Right cardiac atrium (tissue), 5 donors: ENCODE measurements around the gene ADAM22. TPM values are rescaled to one million over a fixed set of nuclear protein-coding genes. Genes with fewer than 3 reads are reported as not detected.
"Not testable (repeated sequence)": the region's sequence is repeated elsewhere in the genome, so short reads cannot be mapped to it uniquely, and the experiment has no call there.

Experiments used
- ATAC-seq, 2 donors: fragments of 200-7000 bp; cut with Tn5 transposase; one replicate each; pipeline versions ENCODE4 v1.8.0 to v1.9.1; 2020; ENCODE audit warnings: moderate library complexity in 2 of 2, mild to moderate bottlenecking in 1 of 2
- DNase-seq, 3 donors: peaks; one replicate each; pipeline ENCODE4 v3.0.0-alpha.2; 2020
- H3K27ac ChIP-seq: one replicate; pipeline ENCODE4 v1.5.1; 2013; ENCODE audit warnings: mild to moderate bottlenecking, low read length, control low read depth, moderate library complexity
- H3K27me3 ChIP-seq: one replicate; pipeline ENCODE4 v1.6.1; 2013; ENCODE audit not compliant: control insufficient read depth, insufficient read depth
- H3K4me1 ChIP-seq: one replicate; pipeline ENCODE4 v1.6.1; 2013; ENCODE audit warnings: low read length; ENCODE audit not compliant: control insufficient read depth, insufficient read depth
- H3K4me3 ChIP-seq: one replicate; pipeline ENCODE4 v1.5.1; 2013; ENCODE audit warnings: low read length, control low read depth
- H3K9me3 ChIP-seq: one replicate; pipeline ENCODE4 v1.6.1; 2013; ENCODE audit warnings: low read length; ENCODE audit not compliant: control insufficient read depth
- WGBS: extraction: QIAGEN DNeasy Blood & Tissue Kit; methylation state at CpG from one replicate; pipeline ENCODE4 v1.1.7; 2013; 5-methylcytosine and 5-hydroxymethylcytosine counted together
- intact Hi-C, 4 donors: fragments of 100-400 bp; cut with DNase I; formaldehyde crosslinking; loops; one replicate each; pipeline versions ENCODE4 v1.11.0 to v1.14.0; 2022 to 2023
- long read RNA-seq, 4 donors: library from polyadenylated mRNA; unstranded; transcript quantifications; one replicate each; pipeline ENCODE4 v2.0.0, GENCODE V29; 2020 to 2021
- polyA plus RNA-seq: library from polyadenylated mRNA; stranded (reverse); fragments of 200-250 nt; gene quantifications from one replicate; pipeline ENCODE4 v1.2.3, GENCODE V29; 2013
- total RNA-seq, 4 donors: library from RNA; stranded (reverse); fragmentation: NEBNext Ultra II Directional; extraction: Animal tissue kit (Norgen Biotek cat#: 25700); gene quantifications; one replicate each; pipeline ENCODE4 v1.2.1, GENCODE V29; 2021
- donor health status: healthy with polysubstance abuse.
- donor health status: DM: no; HTN: yes; CAD: no.
- donor health status: DM: no; HTN: no; CAD: no.
- donor health status: DM: no; HTN: yes; CAD: no; lungs with severe emphysema.
- donor health status: DM: yes; HTN: yes; CAD: no.

ADAM22 gene
- total RNA-seq (1 to 10 TPM; 2.5 to 5.6 (median 3.9) TPM), polyA plus RNA-seq (0.57 TPM)
- long read RNA-seq, donor 1, partial matches to known transcripts, result 0 of 2 reads
- long read RNA-seq, donor 1, other reads (novel, unspliced or antisense), result 2 of 2 reads
- long read RNA-seq, donor 2, result 0 reads
- long read RNA-seq, donor 3, partial matches to known transcripts, result 2 of 3 reads
- long read RNA-seq, donor 3, other reads (novel, unspliced or antisense), result 1 of 3 reads
- long read RNA-seq, donor 4, result 0 reads

GRCh38 chr7:87933953-87934698, at the start of gene ADAM22:
ADAM22 (plus strand) TSS chr7:87934251; CDS start chr7:87934466, 215 bp downstream.
- no peaks in the 10 kb centered on the region for H3K27me3 ChIP-seq
- intact Hi-C loops, result no loop called here
- peak within 1 kb of the TSS; percentile 56 for H3K4me3 ChIP-seq
- H3K27ac ChIP-seq, result no peak within 1 kb of the TSS
- H3K4me1 ChIP-seq, result no peaks in the 10 kb centered on the region
- no peaks in the 10 kb centered on the region for H3K9me3 ChIP-seq
- under 1% methylated on average over 70 of the region's 70 CpGs for WGBS
- DNase-seq (peak; percentile 82 to 92 (median 91)), ATAC-seq (peak; percentile 99 to 100)

GRCh38 chr7:87885018-87885417, 49.0 kb upstream of the ADAM22 start:
- 91% methylated on average over 2 of the region's 2 CpGs for WGBS
- intact Hi-C loops, result loop anchor here in 3 of 4 donors (5.0 to 10.0 kb wide), 2 partner anchors 88 to 380 kb away; no protein-coding TSS in a partner anchor

GRCh38 chr7:87886875-87887274, 47.2 kb upstream of the ADAM22 start:
- Histone ChIP-seq H3K27ac (no peak overlapping the region), H3K4me1 (no peaks in the 10 kb centered on the region), H3K9me3 (no peaks in the 10 kb centered on the region), H3K27me3 (no peaks in the 10 kb centered on the region), H3K4me3 (no peak overlapping the region)
- DNase-seq, result no peak
- intact Hi-C loops, result loop anchor here in 3 of 4 donors (5.0 to 10.0 kb wide), 2 partner anchors 90 to 382 kb away; no protein-coding TSS in a partner anchor
- no peak for ATAC-seq

More at GRCh38 chr7:87885018-87885417, 49.0 kb upstream of the ADAM22 start:
- Histone ChIP-seq H3K27ac (no peak overlapping the region), H3K9me3 (no peaks in the 10 kb centered on the region), H3K4me3 (no peak overlapping the region), H3K27me3 (no peaks in the 10 kb centered on the region), H3K4me1 (no peaks in the 10 kb centered on the region)
- no peak for DNase-seq
- ATAC-seq, result no peak

- H3K27ac ChIP-seq, result no peak overlapping the region
- 94% methylated on average over 2 of the region's 2 CpGs for WGBS
- no peak overlapping the region for H3K4me3 ChIP-seq
- H3K9me3 ChIP-seq, result no peaks in the 10 kb centered on the region
- DNase-seq (no peak), ATAC-seq (no peak)
- no peaks in the 10 kb centered on the region for H3K4me1 ChIP-seq
- intact Hi-C loops, result no loop called here
- H3K27me3 ChIP-seq, result no peaks in the 10 kb centered on the region
Observed at GRCh38 chr7:87895363-87895762, 38.7 kb upstream of the ADAM22 start.

GRCh38 chr7:87899255-87899654, 34.8 kb upstream of the ADAM22 start:
- Histone ChIP-seq H3K4me1 (no peaks in the 10 kb centered on the region), H3K9me3 (no peaks in the 10 kb centered on the region), H3K27ac (no peak overlapping the region), H3K27me3 (no peaks in the 10 kb centered on the region), H3K4me3 (no peak overlapping the region)
- intact Hi-C loops, result no loop called here
- 100% methylated on average over 2 of the region's 2 CpGs for WGBS
- DNase-seq (no peak), ATAC-seq (no peak)

GRCh38 chr7:87907136-87907906, 26.7 kb upstream of the ADAM22 start:
- not testable (repeated sequence) for H3K9me3 ChIP-seq, H3K27ac ChIP-seq, ATAC-seq, H3K4me3 ChIP-seq, H3K27me3 ChIP-seq, H3K4me1 ChIP-seq, DNase-seq
- intact Hi-C loops, result loop anchor here in 1 of 4 donors (10.0 kb wide), 1 partner anchor 57 kb away; no protein-coding TSS in a partner anchor
- 96% methylated on average over 3 of the region's 3 CpGs for WGBS

GRCh38 chr7:87908814-87909213, 25.2 kb upstream of the ADAM22 start:
- not testable (repeated sequence) for H3K27ac ChIP-seq, H3K27me3 ChIP-seq, H3K9me3 ChIP-seq, H3K4me1 ChIP-seq, H3K4me3 ChIP-seq, ATAC-seq, DNase-seq
- intact Hi-C loops, result loop anchor here in 1 of 4 donors (10.0 kb wide), 1 partner anchor 56 kb away; no protein-coding TSS in a partner anchor
- over 99% methylated on average over 4 of the region's 4 CpGs for WGBS

GRCh38 chr7:87912121-87912520, 21.9 kb upstream of the ADAM22 start:
- WGBS, result 84% methylated on average over 4 of the region's 4 CpGs
- H3K4me1 ChIP-seq, result no peaks in the 10 kb centered on the region
- H3K27ac ChIP-seq, result no peak overlapping the region
- H3K9me3 ChIP-seq, result no peaks in the 10 kb centered on the region
- no peak overlapping the region for H3K4me3 ChIP-seq
- intact Hi-C loops, result no loop called here
- no peaks in the 10 kb centered on the region for H3K27me3 ChIP-seq
- DNase-seq (no peak), ATAC-seq (no peak)

- intact Hi-C loops, result no loop called here
- ATAC-seq, result no peak
- Histone ChIP-seq H3K9me3 (no peaks in the 10 kb centered on the region), H3K4me1 (no peaks in the 10 kb centered on the region), H3K4me3 (no peak overlapping the region), H3K27ac (no peak overlapping the region), H3K27me3 (no peaks in the 10 kb centered on the region)
- DNase-seq, result no peak
- 64% methylated on average over 1 of the region's 1 CpG for WGBS
Observed at GRCh38 chr7:87918740-87919139, 15.3 kb upstream of the ADAM22 start.

GRCh38 chr7:87919875-87920274, 14.2 kb upstream of the ADAM22 start:
- intact Hi-C loops, result no loop called here
- DNase-seq (no peak), ATAC-seq (no peak)
- 89% methylated on average over 6 of the region's 6 CpGs for WGBS
- H3K4me3 ChIP-seq, result no peak overlapping the region
- H3K4me1 ChIP-seq, result no peaks in the 10 kb centered on the region
- H3K9me3 ChIP-seq, result no peaks in the 10 kb centered on the region
- H3K27me3 ChIP-seq, result no peaks in the 10 kb centered on the region
- H3K27ac ChIP-seq, result no peak overlapping the region

GRCh38 chr7:87920578-87920977, 13.5 kb upstream of the ADAM22 start:
- no peak for ATAC-seq
- intact Hi-C loops, result no loop called here
- no peak for DNase-seq
- Histone ChIP-seq H3K4me1 (no peaks in the 10 kb centered on the region), H3K4me3 (no peak overlapping the region), H3K27me3 (no peaks in the 10 kb centered on the region), H3K27ac (no peak overlapping the region), H3K9me3 (no peaks in the 10 kb centered on the region)
- WGBS, result 59% methylated on average over 5 of the region's 5 CpGs
